Erythroblast (primary cell): Measurements from ENCODE around the gene STUB1.
A peak's percentile ranks its signal among the peaks of the same experiment; 100 is the strongest.

Experiments used
- DNase-seq, 2 experiments: peaks; one replicate each; lab custom pipeline; 2025; lab: John Stamatoyannopoulos, UW
- GATA1 ChIP-seq: IDR thresholded peaks from 2 replicates; pipeline ENCODE4 v1.6.1; 2011; ENCODE audit warnings: low read depth, mild to moderate bottlenecking, control low read depth, low read length, moderate library complexity
- POLR2A ChIP-seq: IDR thresholded peaks from 2 replicates; pipeline ENCODE4 v1.6.1; 2011; ENCODE audit warnings: mild to moderate bottlenecking, low read length

Gene STUB1

DNA sequence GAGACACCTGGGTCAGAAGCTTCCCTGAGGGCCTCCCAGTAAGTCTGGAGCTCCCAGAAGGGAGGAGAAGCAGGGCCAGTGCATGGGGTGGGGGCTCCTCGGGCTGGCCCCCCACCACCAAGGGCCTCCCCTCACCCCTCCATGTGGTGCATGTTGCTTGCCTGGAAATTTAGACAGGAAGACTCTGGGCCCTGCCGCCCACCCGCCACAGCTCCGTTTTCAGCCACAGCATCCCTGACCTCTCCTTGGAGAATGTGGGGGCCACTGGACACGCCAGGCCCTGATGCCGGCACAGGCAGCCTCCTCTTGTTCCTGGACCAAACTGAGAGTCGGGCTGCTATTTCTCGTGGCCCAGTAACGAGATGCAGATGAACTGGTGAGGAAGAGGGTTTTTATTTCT is 41.4 kb upstream of the STUB1 start:
- TF ChIP-seq GATA1 = no peak
- no peak for TF ChIP-seq POLR2A
- DNase-seq = no peak

DNA sequence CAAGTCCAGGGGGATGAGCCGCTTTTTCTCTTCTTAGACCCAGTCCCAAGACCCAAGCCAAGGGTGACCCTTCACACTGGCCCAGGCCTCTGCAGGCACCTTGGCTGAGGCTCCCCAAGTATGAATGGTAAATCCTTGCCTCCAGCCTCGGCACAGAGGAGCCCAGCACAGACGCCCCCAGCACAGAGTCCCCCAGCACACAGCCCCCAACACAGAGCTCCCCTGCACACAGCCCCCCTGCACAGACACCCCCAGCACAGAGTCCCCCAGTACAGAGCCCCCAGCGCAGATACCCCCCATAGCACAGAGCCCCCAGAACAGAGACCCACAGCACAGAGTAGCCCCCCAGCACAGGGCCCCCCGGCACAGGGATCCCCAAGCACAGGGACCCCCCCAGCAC is 39.6 kb upstream of the STUB1 start:
- TF ChIP-seq POLR2A (no peak), GATA1 (no peak)
- no peak for DNase-seq

DNA sequence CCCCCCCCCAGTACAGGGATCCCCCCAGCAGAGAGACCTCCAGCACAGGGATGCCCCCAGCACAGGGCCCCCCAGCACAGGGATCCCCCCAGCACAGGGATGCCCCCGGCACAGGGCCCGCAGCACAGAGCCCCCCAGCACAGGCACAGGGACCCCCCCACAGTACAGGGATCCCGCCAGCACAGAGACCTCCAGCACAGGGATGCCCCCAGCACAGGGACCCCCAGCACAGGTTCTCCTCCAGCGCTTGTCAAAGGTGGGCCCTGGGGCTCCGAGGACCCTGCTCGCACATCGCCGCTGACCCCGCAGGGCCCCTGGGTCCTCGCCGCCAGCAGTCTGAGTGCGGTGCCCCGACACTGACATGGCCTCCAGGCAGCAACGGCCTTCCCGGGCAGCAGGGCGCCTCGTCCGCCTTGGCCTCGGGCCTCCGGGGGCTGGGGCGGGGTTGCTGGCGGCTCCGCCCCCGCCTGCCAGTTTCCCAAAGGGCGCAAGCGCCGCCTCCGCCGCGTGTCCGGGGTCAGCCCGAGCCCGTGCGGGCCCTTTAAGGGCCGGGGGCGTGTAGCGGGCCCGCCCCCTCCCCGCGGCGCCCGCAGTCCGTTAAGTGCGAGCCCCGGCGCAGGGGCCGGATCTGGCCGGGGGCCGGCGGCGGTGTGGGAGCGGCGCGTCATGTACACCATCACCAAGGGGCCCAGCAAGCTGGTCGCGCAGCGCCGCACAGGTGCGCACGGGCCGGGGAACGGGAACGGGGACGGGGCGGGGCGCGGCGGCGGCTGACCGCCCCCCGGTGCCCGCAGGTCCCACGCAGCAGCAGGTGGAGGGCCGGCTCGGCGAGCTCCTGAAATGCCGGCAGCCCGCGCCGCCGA is 38.7 kb upstream of the STUB1 start, which contains the start of gene MCRIP2:
MCRIP2 (plus strand) TSS at position 503 of the 863 bp plus-strand sequence; CDS start at position 667, 164 bp downstream.
- DNase-seq = peak; percentile 87 to 88
- TF ChIP-seq POLR2A = peak; percentile 64
- TF ChIP-seq GATA1 = no peak

DNA sequence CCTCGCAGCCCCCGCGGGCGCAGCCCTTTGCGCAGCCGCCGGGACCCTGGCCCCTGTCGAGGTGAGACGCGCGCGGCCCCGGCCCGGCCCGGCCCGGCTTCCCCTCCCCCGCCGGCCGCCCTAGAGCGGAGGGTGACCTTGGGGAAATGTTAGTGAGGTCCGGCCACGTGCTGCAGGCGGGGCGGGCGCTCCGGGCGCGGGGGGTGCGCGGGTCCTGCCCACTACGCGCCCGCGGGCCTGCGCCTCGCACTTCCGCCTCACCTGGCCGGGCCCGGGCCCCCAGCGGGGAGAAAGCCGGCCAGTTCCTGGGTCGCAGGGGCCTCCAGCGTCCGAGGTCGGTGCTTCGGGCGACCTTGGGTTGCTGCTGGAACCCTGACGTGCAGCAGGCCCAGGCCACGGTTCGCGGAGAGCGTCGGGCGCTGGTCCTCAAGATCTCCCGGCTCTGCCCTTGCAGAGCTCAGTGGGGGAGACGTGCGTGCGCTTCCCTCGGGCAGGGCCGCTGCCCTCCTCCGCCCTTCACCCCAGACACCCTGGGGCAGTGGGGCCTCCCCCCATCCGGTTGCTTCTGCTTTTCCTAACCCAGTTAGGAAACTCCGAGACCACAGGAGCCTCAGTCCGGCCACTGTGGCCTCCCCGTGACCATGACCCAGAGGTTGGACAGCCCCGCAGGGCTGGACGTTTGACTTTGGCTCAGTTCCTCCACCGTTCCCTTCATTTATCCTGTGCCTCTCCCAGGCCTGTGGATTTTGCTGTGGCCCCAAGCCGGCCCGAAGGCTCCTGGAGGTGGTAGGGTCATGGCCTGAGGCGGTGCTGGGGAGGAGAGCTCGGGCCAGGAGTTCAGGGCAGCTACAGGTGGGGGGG is 37.8 kb upstream of the STUB1 start:
- DNase-seq = peak; percentile 65 to 74
- TF ChIP-seq POLR2A = no peak
- TF ChIP-seq GATA1 = no peak

DNA sequence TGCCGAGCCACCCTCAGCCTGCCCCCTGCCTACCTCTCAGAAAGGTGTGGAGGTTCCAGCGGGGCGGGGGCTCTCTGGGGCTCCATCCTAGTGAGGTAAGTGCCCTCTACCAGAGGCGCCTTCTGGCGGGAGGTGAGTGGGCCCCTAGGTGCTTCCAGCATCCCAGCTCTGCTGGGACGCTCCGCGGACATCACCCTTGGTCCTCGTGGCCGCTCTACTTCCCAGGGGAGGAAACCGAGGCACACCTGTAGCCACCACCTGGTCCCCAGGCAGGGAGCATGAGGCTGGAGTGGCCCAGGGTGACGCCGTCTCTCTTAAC is 37.2 kb upstream of the STUB1 start:
- TF ChIP-seq POLR2A = no peak
- TF ChIP-seq GATA1 = no peak
- DNase-seq = no peak

DNA sequence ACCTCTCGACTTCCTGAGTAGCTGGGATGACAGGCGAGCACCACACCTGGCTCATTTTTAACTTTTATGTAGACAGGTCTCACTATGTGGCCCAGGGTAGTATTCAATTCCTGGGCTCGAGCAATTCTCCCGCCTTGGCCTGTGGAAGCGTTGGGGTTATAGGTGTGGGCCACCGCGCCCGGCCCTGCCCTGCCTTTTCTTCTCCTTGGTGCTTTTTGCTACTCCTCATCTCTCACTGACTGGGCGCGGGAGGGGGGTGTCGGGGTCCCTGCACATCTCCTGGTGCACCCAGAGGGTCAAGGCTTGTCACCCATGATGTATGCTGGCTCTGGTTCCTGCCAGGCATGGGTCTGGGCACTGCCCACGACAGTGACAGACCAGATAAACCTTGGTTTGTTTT is 35.7 kb upstream of the STUB1 start:
- no peak for DNase-seq
- no peak for TF ChIP-seq POLR2A
- no peak for TF ChIP-seq GATA1

DNA sequence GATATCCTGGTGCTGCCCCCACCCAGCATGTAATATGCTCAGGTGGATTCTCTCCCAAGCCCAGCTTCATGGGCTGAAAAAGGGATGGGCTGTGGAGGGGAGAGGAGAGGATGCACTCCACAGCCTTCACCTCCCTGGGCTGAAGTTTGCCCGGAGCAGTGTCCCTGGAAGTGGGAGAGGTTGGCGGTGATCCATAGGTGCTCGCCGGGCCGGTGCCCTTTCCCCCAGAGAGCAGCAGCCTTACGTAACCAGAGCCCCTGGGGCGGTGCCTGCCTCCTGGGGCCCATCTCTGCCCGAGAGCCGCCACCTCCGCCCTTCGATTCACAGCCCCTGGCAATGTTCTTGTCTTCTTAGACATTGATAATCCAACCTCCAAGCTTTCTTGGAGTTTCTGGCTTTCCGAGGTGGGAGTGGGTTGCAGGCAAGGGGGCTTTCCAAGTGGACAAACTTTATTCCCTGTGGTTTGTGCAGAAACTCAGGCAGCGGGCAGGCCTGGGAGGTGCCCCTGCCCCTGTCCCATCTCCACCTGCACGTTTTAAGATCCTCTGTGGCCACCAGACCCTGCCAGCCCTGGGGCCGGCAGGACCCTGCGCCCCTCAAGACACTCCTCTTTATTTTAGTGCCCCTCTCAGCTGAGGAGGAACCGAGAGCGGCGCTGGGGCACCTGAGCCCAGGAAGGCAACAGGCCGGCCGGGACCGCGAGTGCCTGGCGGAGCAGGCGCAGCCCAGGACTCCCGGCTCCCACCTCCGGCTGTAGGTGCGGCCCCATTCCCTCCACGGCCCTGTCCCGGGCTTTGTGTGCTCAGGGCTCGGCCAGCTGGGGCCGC is 34.1 kb upstream of the STUB1 start:
- DNase-seq = no peak
- no peak for TF ChIP-seq POLR2A

DNA sequence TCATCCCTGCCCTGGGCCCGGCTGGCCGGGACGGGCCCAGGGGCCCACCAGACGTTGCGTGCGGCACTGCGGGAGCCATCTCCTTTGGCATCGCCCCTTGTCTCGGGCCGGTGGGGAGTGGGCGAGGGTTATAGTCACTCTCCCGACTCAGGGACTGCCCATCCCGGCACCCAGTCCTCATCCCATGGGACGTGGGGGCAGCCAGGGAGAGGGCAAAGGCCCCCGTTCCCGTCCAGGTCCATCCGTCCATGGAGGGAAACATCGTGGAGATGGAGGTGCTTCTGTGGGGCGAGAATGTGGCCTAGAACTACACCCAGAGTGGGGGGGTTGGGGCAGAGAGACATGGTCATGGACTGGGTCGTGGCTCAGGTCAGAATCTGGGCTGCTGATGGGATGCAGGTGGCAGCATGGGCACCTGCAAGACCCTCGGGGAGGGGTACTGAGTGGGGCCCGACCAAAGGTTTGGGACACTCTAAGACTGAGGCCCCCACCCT is 33.5 kb upstream of the STUB1 start:
- DNase-seq = no peak

DNA sequence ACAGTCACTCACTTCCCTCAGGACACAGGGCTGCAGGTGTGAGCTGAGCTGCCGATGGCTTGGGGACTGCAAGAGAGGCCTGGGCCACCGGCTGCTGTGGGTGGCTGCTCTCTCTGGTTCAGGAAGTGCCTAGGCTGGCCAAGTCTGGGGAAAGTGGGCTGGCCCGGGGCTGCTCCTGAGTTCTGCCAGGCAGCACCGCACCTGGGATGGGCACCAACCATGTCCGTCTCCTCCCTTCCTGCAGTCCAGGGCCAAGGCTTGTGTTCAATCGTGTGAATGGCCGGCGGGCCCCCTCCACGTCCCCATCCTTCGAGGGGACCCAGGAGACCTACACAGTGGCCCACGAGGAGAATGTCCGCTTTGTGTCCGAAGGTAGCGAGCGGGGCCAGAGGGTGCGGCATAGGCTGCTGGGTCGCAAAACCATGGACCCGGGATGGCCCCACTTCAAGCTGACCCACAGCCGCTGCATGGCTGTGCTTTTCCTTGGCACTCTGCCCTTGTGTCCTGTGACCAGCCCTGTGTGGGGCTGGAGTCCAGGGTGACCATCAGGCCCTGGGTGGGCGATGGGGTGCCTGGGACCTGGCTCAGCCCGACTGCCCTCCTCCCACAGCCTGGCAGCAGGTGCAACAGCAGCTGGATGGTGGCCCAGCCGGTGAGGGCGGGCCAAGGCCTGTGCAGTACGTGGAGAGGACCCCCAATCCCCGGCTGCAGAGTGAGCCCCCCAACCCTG is 32.9 kb upstream of the STUB1 start:
- TF ChIP-seq POLR2A (no peak), GATA1 (no peak)
- no peak for DNase-seq

More for the DNA sequence above, 33.5 kb upstream of the STUB1 start:
- TF ChIP-seq GATA1 (no peak), POLR2A (no peak)

DNA sequence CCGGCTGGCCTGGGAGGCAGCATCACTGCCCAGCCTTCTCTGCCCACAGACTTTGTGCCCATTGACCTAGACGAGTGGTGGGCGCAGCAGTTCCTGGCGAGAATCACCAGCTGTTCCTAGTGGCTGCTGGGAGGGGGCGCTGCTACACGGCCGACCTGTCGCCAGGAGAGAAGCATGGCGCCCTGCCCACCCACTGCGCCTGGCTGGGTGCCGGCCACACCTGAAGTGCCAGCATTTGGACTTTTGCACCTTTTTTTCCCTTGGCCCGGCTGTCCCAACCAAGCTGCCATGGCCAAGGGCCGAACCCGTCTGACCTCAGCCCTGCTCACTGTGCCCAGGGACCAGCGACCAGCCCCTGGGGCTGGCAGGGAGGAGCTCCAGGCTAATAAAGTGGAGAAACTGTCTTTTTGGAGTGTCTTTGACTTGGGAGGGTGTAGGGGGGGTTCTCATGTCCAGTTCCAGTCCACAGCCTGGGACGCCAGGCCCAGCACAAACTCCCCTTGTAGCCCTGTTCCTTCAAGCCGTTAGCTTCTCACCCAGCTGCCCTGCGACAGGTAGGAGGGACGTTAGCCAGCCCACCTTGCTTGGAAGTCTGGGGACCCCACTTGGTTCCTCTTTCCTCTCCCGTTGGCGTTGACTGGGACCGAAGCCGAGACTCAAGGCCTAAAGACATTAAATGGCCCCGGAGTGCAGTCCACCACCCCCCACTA is 32.0 kb upstream of the STUB1 start:
- DNase-seq = peak; percentile 59 to 61

DNA sequence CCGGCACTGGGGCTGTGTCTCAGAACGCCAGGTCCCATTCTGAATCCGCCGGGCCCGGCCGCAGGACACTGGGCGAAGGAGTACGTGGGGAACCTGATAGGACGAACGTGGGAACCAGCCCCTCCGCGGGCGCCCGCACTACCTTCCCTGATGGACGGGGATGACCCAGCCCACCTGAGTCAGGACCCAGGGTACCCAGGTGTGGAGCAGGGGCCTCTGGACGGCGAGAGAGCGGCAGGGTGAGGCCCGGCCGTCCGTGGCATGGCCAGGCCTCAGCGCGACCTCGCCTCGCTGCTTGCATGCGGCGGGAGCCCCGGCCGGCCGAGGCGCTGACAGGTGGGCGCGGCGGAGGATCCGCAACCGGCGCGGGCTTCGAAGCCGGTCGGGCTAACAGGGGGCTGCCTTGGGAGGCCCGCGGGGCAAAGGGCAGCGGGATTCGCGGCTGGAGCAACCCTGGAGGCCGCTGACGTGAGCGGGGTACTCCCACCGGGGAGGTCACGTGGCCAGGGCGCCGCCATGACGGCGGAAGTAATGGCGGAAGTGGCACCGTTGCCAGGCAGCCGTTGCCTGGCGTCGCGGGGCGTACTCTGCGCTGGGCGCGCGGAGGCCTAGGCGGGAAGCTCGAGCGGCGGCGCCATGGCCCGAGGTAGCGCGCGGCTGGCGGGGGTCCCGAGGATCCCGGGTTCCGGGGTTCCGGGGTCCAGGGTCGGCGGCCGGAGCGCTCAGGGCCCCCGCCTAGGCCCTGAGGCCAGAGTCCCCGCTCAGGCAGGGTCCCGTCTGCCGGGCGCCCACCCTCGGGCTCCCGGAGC is 31.2 kb upstream of the STUB1 start, which contains the start of gene WDR90:
WDR90 (plus strand) TSS at position 585 of the 809 bp plus-strand sequence; CDS start at position 637, 52 bp downstream.
- no peak for TF ChIP-seq GATA1
- peak; percentile 70 for TF ChIP-seq POLR2A
- DNase-seq = peak; percentile 95 to 96

More for the DNA sequence above, 32.0 kb upstream of the STUB1 start:
- TF ChIP-seq POLR2A = no peak
